Naive thymus-derived CD8-positive, alpha-beta T cell (primary cell): ENCODE measurements around the gene PSMD5. TPM values are rescaled to one million over a fixed set of nuclear protein-coding genes. Genes with fewer than 3 reads are reported as not detected.

Source experiments
- ATAC-seq, 2 donors: fragments of 150-1000 bp; cut with Tn5 transposase in 1 of 2; sonication (Bioruptor Pico), chemical (Tn5 transposase) in 1 of 2; 1 replicate in 1 of 2; 2 replicates in 1 of 2; pipeline ENCODE4 v1.10.0; 2021; ENCODE audit warnings: mild to moderate bottlenecking in 2 of 2, moderate library complexity in 2 of 2
- POLR2A ChIA-PET: fragments of 350-600 bp; sonication (Branson Sonifier 250); formaldehyde crosslinking; loops from one replicate; lab custom pipeline; 2021; ENCODE audit warnings: antibody characterized with exemption; lab: Charles Lee
- DNase-seq, 10 donors: peaks; one replicate each; pipeline versions ENCODE4 v3.0.0 to v3.0.0-alpha.2; 2020 to 2022
- H3K27ac Mint-ChIP-seq, 10 donors: one replicate each; pipeline ENCODE4 v1.8.0; 2020 to 2022; ENCODE audit warnings: mild to moderate bottlenecking in 10 of 10, mixed read lengths in 10 of 10, moderate library complexity in 4 of 10, inconsistent platforms in 1 of 10
- H3K27me3 Mint-ChIP-seq, 5 donors: one replicate each; pipeline ENCODE4 v1.8.0; 2021 to 2022; ENCODE audit warnings: mixed read lengths in 5 of 5
- H3K36me3 Mint-ChIP-seq, 3 donors: one replicate each; pipeline ENCODE4 v1.8.0; 2020 to 2022; ENCODE audit warnings: mixed read lengths in 3 of 3, mild to moderate bottlenecking in 2 of 3, inconsistent platforms in 1 of 3
- H3K4me1 Mint-ChIP-seq, 4 donors: one replicate each; pipeline ENCODE4 v1.8.0; 2021 to 2022; ENCODE audit warnings: mixed read lengths in 4 of 4
- H3K4me3 Mint-ChIP-seq, 10 donors: one replicate each; pipeline ENCODE4 v1.8.0; 2020 to 2022; ENCODE audit warnings: mild to moderate bottlenecking in 10 of 10, mixed read lengths in 10 of 10, moderate library complexity in 6 of 10, inconsistent platforms in 1 of 10
- H3K9me3 Mint-ChIP-seq, 9 donors: one replicate each; pipeline ENCODE4 v1.8.0; 2020 to 2022; ENCODE audit warnings: mixed read lengths in 9 of 9, mild to moderate bottlenecking in 3 of 9, inconsistent platforms in 1 of 9, moderate library complexity in 1 of 9
- polyA plus RNA-seq, 3 donors: library from polyadenylated mRNA; unstranded; fragments of 300-500 nt; fragmentation: Illumina TruSeq; gene quantifications; one replicate each; pipeline ENCODE4 v1.2.3, GENCODE V29; 2021
- total RNA-seq, 8 experiments: library from RNA in 2 of 8; stranded (reverse) in 2 of 8; gene quantifications; one replicate each; pipeline ENCODE4 v1.2.3 and lab custom pipeline; 2021 to 2026

Gene PSMD5
- total RNA-seq (10 to 100 TPM; 53.0 to 57.9 TPM), polyA plus RNA-seq (10 to 100 TPM; 13.7 to 23.4 (median 23.3) TPM), total RNA-seq (lab: John Stamatoyannopoulos, UW) (22.7 to 44.1 (median 39.1) reads per million in 6 experiments)

DNA sequence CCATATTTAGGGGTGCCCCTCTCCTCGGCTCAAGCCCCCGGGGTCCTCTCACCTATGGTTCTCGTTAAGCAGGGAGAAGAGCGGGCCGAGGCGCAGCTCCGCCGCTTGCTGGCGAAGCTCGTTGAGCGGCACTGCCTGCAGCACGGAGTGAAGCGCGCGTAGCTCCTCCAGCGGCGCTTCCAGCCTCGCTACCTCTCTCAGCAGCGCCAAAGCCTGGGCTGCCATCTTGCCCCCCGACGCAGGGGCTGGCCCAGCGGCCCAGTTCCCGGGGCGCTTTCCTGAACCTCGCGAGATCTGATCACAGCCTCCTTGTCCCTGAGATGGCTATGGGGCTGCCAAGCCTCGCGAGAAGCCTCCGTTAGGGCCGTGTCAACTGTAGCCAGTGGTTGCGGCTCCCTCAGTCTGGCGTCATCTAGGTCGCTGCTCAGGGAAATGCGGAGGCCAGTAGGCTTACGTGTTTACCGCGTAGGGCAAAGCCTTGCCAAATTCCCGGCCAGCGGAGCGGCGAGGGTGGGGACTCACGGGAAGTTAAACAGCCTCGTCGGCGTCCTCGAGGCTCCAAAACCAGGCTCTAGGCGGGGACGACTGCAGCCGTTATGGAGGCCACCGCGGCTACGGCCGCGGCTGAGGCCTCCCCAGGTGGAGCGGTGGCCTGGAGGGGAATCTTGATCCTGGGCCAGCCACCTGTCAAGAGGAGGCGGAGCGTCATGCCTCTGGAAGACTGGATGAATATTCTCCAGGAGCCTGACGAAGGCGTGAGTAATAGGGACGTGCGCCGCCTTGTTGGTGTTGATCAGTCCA lies at the start of gene PSMD5:
PSMD5 (minus strand) TSS at position 238 of the 801 bp plus-strand sequence; CDS start at position 225, 13 bp downstream.
- Mint-ChIP-seq H3K9me3 (peaks cover 0 to 6% (median 0%) of the 10 kb centered on the region in 9 donors), H3K4me1 (peaks cover 40 to 86% (median 81%) of the 10 kb centered on the region in 4 donors), H3K36me3 (peaks cover 0 to 41% (median 15%) of the 10 kb centered on the region in 3 donors), H3K4me3 (peak within 1 kb of the TSS; percentile 90 to 100 (median 93)), H3K27ac (peak within 1 kb of the TSS; percentile 92 to 98 (median 96)), H3K27me3 (no peaks in the 10 kb centered on the region)
- POLR2A ChIA-PET, result interaction anchor here (0.6 to 3.1 kb wide), 27 partner anchors 10 to 279 kb away, joined by 3 to 18 read pairs (median 4); partner anchors contain the start of genes FBXW2 and TRAF1
- DNase-seq (peak; percentile 83 to 99 (median 96)), ATAC-seq (peak; percentile 88)

DNA sequence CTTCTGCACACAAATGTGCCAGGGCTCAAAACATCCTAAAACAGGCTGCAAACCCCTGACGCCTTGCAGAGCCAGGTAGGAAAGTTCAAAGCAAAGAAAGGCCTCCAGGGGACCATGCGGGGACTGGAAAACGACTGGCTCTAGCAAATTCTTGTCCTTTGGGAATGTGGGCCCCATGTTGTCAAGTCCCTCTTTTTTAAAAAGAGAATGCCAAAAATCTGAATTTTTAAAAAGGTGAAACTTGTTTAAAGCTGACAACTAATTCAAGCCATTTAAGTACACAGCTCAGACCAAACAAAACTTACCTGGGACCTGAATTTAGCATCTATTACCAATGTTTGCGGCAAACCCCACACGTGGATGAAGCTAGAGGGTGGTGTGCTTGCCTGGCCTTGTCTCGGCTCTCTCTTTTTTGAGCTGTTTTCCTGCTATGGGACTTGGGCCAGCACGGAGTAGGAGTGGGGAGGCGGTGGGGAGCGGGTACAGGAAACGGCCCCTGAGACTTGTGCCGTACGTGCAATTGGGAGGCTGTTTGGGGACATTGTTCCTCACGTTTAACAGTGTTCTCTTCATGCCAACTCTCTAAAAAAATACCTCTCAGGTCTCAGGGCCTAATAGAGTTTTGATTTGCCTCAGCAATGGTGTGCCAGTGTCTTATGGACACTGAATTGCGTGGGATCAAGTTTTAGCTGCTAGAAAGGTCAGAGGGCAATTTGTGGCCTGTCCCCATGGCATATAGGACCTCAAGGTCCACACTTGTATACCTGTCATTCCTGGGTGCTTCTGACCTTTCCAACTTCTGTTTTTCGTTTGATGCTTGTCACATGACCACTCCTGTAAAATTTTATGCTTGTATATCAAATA lies 49.4 kb upstream of the PSMD5 start:
- POLR2A ChIA-PET, result interaction anchor here (1.0 to 45.2 kb wide), 7 partner anchors 9 to 99 kb away, joined by 4 to 1842 read pairs (median 70); partner anchors contain the start of genes FBXW2, PHF19 and TRAF1
- peaks cover 34 to 87% (median 73%) of the 10 kb centered on the region in 4 donors for H3K4me1 Mint-ChIP-seq
- peaks cover 0 to 8% (median 0%) of the 10 kb centered on the region in 9 donors for H3K9me3 Mint-ChIP-seq
- DNase-seq (peak in 3 of 10 donors; percentile 50 to 62 (median 56)), ATAC-seq (peak; percentile 35 to 54)
- H3K27me3 Mint-ChIP-seq, result no peaks in the 10 kb centered on the region
- peak overlapping the region; percentile 58 to 83 (median 76) for H3K4me3 Mint-ChIP-seq
- H3K27ac Mint-ChIP-seq, result peak overlapping the region; percentile 90 to 99 (median 98)
- H3K36me3 Mint-ChIP-seq, result no peaks in the 10 kb centered on the region

DNA sequence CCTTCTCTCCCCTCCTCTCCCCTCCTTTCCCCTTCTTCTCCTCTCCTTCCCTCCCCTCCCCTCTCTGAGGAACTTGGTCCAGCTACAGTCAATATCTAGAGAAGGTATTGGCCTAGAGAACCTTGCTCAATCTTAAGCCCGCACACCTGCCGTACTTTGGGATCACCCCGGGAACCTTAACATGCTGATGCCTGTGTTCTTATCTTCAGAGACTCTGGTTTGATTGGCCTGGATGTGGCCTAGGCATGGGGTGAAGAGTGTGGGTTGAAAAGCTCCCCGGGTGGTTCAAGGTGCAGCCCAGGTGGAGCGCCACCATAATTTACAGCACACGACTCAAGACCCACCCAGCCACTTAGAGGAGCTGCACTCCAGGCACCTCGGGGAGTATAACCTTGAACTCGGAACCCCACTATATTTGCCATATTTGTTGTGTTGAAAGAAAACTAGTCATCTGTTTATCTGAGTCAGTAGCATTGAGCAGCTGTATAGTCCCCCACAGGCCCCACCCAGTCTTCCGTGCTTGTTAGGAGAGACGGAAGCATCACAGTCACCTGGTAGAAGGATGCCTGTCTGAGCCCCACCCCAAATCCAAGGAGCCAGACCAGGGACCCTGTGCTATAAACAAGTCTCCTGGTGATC lies 48.6 kb upstream of the PSMD5 start:
- peak; percentile 44 to 61 for ATAC-seq
- DNase-seq, result peak in 7 of 10 donors; percentile 44 to 80 (median 51)
- Mint-ChIP-seq H3K27me3 (no peaks in the 10 kb centered on the region), H3K36me3 (no peaks in the 10 kb centered on the region), H3K27ac (peak overlapping the region; percentile 90 to 99 (median 98)), H3K9me3 (peaks cover 0 to 8% (median 0%) of the 10 kb centered on the region in 9 donors), H3K4me1 (peaks cover 29 to 82% (median 69%) of the 10 kb centered on the region in 4 donors), H3K4me3 (peak overlapping the region; percentile 58 to 83 (median 76))
- POLR2A ChIA-PET, result interaction anchor here (4.1 to 45.2 kb wide), 5 partner anchors 8 to 33 kb away, joined by 25 to 1842 read pairs (median 252); partner anchors contain the start of genes PHF19 and TRAF1

DNA sequence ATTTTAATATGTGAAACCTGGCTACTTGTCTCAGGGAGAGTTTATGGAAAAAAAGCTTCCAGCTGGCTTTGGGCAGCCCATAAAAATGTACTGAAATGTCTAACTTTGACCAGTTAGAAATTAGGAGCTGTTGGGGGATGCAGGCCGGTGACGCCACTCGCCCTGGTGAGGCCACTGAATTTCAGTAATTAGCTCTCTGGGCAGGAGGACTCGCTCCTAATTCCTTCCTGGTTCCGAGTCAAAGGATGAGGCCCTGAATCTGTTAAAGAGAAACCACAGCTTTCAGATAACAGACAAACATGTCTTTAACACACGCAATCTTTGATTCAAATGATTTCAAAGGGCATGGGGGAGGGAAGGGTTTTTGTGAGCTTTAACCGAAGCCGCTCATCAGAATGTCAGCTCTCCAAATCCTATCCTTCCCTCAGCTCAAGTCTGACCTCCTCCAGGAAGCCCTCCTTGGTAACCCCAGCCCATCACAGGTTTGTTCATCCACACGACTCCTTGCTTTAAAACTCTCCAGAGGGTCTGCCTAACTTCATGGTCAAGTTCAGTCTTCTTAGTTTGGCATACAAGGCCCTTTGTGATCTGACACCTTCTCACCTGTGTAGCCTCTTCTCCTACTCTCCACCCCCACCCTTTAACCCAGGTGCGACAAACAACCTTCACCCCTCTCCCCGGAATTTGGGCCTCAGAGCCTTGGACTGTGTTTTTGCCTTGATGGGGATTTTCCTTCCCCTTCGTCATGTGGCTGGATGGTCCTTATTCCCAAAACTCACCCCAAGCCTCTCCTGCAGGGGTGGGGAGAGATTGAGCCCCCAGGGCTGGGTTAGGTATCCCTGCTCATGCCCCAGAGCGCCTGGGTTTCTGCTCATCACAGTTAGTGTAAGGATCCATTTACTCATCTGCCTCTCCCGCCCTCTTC lies 47.9 kb upstream of the PSMD5 start:
- H3K36me3 Mint-ChIP-seq, result peaks cover 0 to 2% (median 0%) of the 10 kb centered on the region in 3 donors
- POLR2A ChIA-PET, result interaction anchor here (0.6 to 45.2 kb wide), 9 partner anchors 7 to 321 kb away, joined by 3 to 1842 read pairs (median 25); partner anchors contain the start of genes FBXW2, PHF19, PSMD5 and TRAF1
- peaks cover 34 to 85% (median 73%) of the 10 kb centered on the region in 4 donors for H3K4me1 Mint-ChIP-seq
- H3K27ac Mint-ChIP-seq, result peak overlapping the region; percentile 90 to 99 (median 98)
- H3K4me3 Mint-ChIP-seq, result peak overlapping the region; percentile 65 to 83 (median 79)
- H3K27me3 Mint-ChIP-seq, result no peaks in the 10 kb centered on the region
- ATAC-seq (peak; percentile 45 to 73), DNase-seq (peak in 7 of 10 donors; percentile 46 to 83 (median 75))
- H3K9me3 Mint-ChIP-seq, result peaks cover 0 to 8% (median 0%) of the 10 kb centered on the region in 9 donors

DNA sequence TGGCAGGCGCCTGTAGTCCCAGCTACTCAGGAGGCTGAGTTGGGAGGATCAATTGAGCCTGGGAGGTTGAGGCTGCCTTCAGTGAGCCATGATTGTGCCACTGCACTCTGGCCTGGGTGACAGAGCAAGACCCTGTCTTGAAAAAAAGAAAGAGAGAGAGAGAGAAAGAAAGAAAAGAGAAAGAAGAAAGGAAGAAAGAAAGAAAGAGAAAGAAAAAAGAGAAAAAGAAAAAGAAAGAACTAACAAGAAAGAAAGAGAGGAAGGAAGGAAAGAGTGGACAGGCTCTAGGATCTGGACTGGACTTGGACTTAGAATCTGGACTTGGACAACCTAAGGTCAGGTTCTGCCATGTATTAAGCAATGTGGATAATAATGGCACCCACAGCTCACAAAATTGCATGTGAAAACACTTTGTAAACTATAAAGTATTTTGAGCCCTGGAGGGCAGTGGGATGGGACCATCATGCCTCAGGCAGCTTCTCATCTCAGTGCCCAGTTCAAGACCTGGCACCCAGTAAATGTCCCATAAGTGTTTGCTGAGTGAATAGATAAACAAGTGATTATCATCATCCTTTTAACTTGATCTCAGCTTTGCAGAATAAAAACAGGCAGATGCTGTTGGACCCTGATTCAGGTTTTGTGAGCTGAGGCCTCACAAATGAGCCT lies 47.0 kb upstream of the PSMD5 start:
- POLR2A ChIA-PET, result interaction anchor here (0.6 to 45.2 kb wide), 8 partner anchors 12 to 322 kb away, joined by 3 to 1842 read pairs (median 41); partner anchors contain the start of genes FBXW2, PHF19, PSMD5 and TRAF1
- H3K4me1 Mint-ChIP-seq, result peaks cover 34 to 79% (median 69%) of the 10 kb centered on the region in 4 donors
- ATAC-seq, result no peak
- H3K27me3 Mint-ChIP-seq, result no peaks in the 10 kb centered on the region
- peaks cover 0 to 8% (median 0%) of the 10 kb centered on the region in 9 donors for H3K9me3 Mint-ChIP-seq
- peak overlapping the region; percentile 65 to 83 (median 79) for H3K4me3 Mint-ChIP-seq
- peak overlapping the region; percentile 90 to 99 (median 98) for H3K27ac Mint-ChIP-seq
- peaks cover 0 to 2% (median 0%) of the 10 kb centered on the region in 3 donors for H3K36me3 Mint-ChIP-seq
- DNase-seq, result no peak

DNA sequence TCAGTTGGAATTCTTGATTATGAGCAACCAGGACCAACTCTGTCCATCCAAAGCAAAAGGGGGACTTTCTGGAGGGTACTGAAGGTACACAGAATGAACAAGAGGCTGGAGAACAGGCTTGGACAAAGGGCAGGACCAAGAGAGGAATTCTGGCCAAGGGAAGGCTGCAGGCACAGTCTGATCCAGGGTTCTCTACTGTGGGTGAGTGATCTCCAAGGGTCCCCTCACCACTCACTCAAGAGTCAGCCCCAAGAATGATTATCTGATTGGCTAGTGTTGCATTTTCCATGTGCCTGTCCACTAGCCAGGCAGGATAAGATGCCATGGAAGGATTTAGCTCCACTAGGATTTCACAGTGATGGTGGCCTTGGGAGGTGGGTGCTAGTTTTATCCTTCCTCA lies 45.9 kb upstream of the PSMD5 start:
- ATAC-seq (no peak), DNase-seq (no peak)
- Mint-ChIP-seq H3K27ac (peak overlapping the region; percentile 90 to 99 (median 98)), H3K9me3 (peaks cover 0 to 8% (median 0%) of the 10 kb centered on the region in 9 donors), H3K4me1 (peaks cover 38 to 80% (median 73%) of the 10 kb centered on the region in 4 donors), H3K4me3 (peak overlapping the region in 2 of 10 donors; percentile 14 to 70), H3K27me3 (no peaks in the 10 kb centered on the region), H3K36me3 (peaks cover 0 to 2% (median 0%) of the 10 kb centered on the region in 3 donors)
- POLR2A ChIA-PET, result interaction anchor here (2.2 to 45.2 kb wide), 5 partner anchors 12 to 42 kb away, joined by 12 to 1842 read pairs (median 252); partner anchors contain the start of genes PHF19 and TRAF1

DNA sequence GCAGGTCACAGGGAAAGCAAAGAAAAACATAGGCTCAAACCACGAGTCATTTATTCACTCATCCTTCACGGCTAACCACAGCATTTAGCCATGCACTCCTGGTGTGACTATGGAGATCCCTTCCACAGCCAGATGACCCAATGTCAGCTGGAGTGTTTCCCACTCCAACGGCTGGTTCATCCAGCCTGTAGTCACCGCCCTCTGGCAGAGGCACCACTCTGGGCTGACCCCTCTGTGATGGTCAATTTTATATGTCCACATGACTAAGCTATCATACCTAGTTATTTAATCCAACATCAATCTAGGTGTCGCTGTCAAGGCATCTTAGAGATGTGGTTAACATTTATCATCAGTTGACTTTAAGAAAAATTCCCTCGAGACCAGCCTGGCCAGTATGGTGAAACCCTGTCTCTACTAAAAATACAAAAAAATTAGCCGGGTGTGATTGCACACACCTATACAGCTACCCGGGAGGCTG lies 43.8 kb upstream of the PSMD5 start:
- peak overlapping the region in 8 of 10 donors; percentile 7 to 92 (median 77) for H3K27ac Mint-ChIP-seq
- DNase-seq (no peak), ATAC-seq (no peak)
- H3K36me3 Mint-ChIP-seq, result peaks cover 0 to 2% (median 0%) of the 10 kb centered on the region in 3 donors
- no peaks in the 10 kb centered on the region for H3K9me3 Mint-ChIP-seq
- POLR2A ChIA-PET, result interaction anchor here (0.9 to 45.2 kb wide), 6 partner anchors 9 to 38 kb away, joined by 5 to 1842 read pairs (median 161); partner anchors contain the start of genes PHF19 and TRAF1
- H3K4me3 Mint-ChIP-seq, result no peak overlapping the region
- H3K27me3 Mint-ChIP-seq, result no peaks in the 10 kb centered on the region
- peaks cover 37 to 79% (median 70%) of the 10 kb centered on the region in 4 donors for H3K4me1 Mint-ChIP-seq

DNA sequence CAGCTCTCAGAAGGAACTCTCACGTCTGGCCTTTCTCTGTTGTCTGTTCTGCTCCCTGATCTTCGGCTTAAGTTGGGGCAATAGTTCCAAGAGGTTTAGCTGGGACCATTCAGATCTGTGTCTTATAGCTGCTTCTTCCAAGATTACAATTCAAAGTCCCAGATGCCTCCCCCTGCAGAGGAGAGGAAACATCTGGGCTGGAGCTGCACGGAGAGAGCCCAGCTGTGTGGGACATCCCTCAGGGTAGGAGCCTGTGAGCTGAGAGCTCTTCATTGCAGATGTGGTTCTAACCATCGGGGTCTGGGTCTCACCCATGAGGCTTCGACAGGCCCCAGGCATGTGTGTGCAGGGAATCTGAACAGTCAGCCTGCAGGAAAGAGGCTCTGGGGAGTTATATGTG lies 43.2 kb upstream of the PSMD5 start:
- peaks cover 0 to 2% (median 0%) of the 10 kb centered on the region in 3 donors for H3K36me3 Mint-ChIP-seq
- POLR2A ChIA-PET, result interaction anchor here (1.7 to 45.2 kb wide), 6 partner anchors 9 to 39 kb away, joined by 6 to 1842 read pairs (median 161); partner anchors contain the start of genes PHF19 and TRAF1
- DNase-seq (no peak), ATAC-seq (no peak)
- H3K4me3 Mint-ChIP-seq, result peak overlapping the region in 2 of 10 donors; percentile 7 to 20
- no peaks in the 10 kb centered on the region for H3K27me3 Mint-ChIP-seq
- peaks cover 33 to 79% (median 69%) of the 10 kb centered on the region in 4 donors for H3K4me1 Mint-ChIP-seq
- H3K27ac Mint-ChIP-seq, result peak overlapping the region in 9 of 10 donors; percentile 7 to 92 (median 70)
- no peaks in the 10 kb centered on the region for H3K9me3 Mint-ChIP-seq

DNA sequence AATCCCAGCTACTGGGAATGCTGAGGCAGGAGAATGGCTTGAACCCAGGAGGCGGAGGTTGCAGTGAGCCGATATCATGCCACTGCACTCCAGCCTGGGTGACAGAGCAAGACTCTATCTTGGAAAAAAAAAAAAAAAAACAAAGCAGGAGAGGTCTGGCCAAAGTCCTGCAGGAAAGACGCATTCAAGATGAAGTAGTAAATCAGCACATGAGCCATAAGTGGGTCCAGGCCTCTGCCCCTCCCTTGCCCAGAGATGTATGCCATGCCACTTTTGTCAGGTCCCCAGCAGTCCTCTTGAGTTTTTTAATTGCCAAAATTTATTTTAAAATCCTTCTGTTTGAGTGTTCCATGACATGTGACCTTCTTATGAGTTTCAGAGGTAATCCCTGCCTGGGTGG lies 42.7 kb upstream of the PSMD5 start:
- POLR2A ChIA-PET, result interaction anchor here (1.0 to 45.2 kb wide), 6 partner anchors 9 to 42 kb away, joined by 3 to 1842 read pairs (median 138); partner anchors contain the start of genes PHF19 and TRAF1
- Mint-ChIP-seq H3K27ac (peak overlapping the region in 6 of 10 donors; percentile 50 to 92 (median 76)), H3K9me3 (no peaks in the 10 kb centered on the region), H3K4me3 (no peak overlapping the region), H3K4me1 (peaks cover 28 to 79% (median 69%) of the 10 kb centered on the region in 4 donors), H3K36me3 (peaks cover 0 to 2% (median 0%) of the 10 kb centered on the region in 3 donors), H3K27me3 (no peaks in the 10 kb centered on the region)
- no peak for ATAC-seq
- DNase-seq, result no peak
